ENCODE data around the gene CACNA2D2.

CACNA2D2 gene

GRCh38 chr3:50454481-50455070, 48.9 kb downstream of the CACNA2D2 start:
- no peak for DNase-seq

GRCh38 chr3:50453907-50454306, 49.5 kb downstream of the CACNA2D2 start:
- DNase-seq: no peak

GRCh38 chr3:50450209-50450921, 53.1 kb downstream of the CACNA2D2 start:
- no peak for DNase-seq

- no peak for DNase-seq
These were observed 54.5 kb downstream of the CACNA2D2 start for GRCh38 chr3:50448752-50449539.

GRCh38 chr3:50447290-50447840, 56.1 kb downstream of the CACNA2D2 start:
- DNase-seq: no peak

GRCh38 chr3:50445919-50446318, 57.5 kb downstream of the CACNA2D2 start:
- DNase-seq: no peak

- no peak for DNase-seq
These were observed 58.7 kb downstream of the CACNA2D2 start for GRCh38 chr3:50444782-50445181.

GRCh38 chr3:50444213-50444612, 59.2 kb downstream of the CACNA2D2 start:
- no peak for DNase-seq

GRCh38 chr3:50442945-50443579, 60.4 kb downstream of the CACNA2D2 start:
- DNase-seq: no peak

- no peak for DNase-seq
These were observed 61.8 kb downstream of the CACNA2D2 start for GRCh38 chr3:50441424-50442217.

- DNase-seq: peak; percentile 82
These were observed 67.2 kb downstream of the CACNA2D2 start for GRCh38 chr3:50436114-50436674.

GRCh38 chr3:50435371-50436113, 67.9 kb downstream of the CACNA2D2 start:
- no peak for DNase-seq

- DNase-seq: no peak
These were observed 69.5 kb downstream of the CACNA2D2 start for GRCh38 chr3:50433954-50434353.

- DNase-seq: no peak
These were observed 72.4 kb downstream of the CACNA2D2 start for GRCh38 chr3:50430950-50431435.

- no peak for DNase-seq
These were observed 73.2 kb downstream of the CACNA2D2 start for GRCh38 chr3:50430191-50430590.

GRCh38 chr3:50428007-50428633, 75.3 kb downstream of the CACNA2D2 start:
- DNase-seq: peak; percentile 45

- DNase-seq: no peak
These were observed 76.2 kb downstream of the CACNA2D2 start for GRCh38 chr3:50427217-50427616.

GRCh38 chr3:50425911-50426310, 77.5 kb downstream of the CACNA2D2 start:
- DNase-seq: no peak

- DNase-seq: no peak
These were observed 79.9 kb downstream of the CACNA2D2 start for GRCh38 chr3:50423543-50423942.

- DNase-seq: no peak
These were observed 81.3 kb downstream of the CACNA2D2 start for GRCh38 chr3:50422153-50422552.
